Left ventricle myocardium inferior (tissue), 1 donor: ENCODE results near the gene AADACL3. TPM values are rescaled to one million over a fixed set of nuclear protein-coding genes. Genes with fewer than 3 reads are reported as not detected.

Experiments
- DNase-seq: peaks from one replicate; pipeline ENCODE4 v3.0.0-alpha.2; 2020
- H3K27ac ChIP-seq: fragments of 200-600 bp; replicated peaks from 2 replicates; pipeline ENCODE4 v1.8.0; 2021
- H3K27me3 ChIP-seq: fragments of 200-600 bp; 2 replicates; pipeline ENCODE4 v1.8.0; 2021; ENCODE audit warnings: low read depth
- H3K36me3 ChIP-seq: fragments of 200-600 bp; 2 replicates; pipeline ENCODE4 v1.8.0; 2021
- H3K4me1 ChIP-seq: fragments of 200-600 bp; 2 replicates; pipeline ENCODE4 v1.8.0; 2021
- H3K4me3 ChIP-seq: fragments of 200-600 bp; 2 replicates; pipeline ENCODE4 v1.8.0; 2021; ENCODE audit warnings: mild to moderate bottlenecking, moderate library complexity
- H3K9me3 ChIP-seq: fragments of 200-600 bp; replicated peaks from 2 replicates; pipeline ENCODE4 v1.8.0; 2021
- CTCF ChIP-seq: fragments of 200-600 bp; IDR thresholded peaks from 2 replicates; pipeline ENCODE4 v1.8.0; 2021; ENCODE audit warnings: antibody characterized with exemption, mild to moderate bottlenecking, borderline replicate concordance
- intact Hi-C: fragments of 100-400 bp; cut with micrococcal nuclease; formaldehyde crosslinking; loops from one replicate; pipeline ENCODE4 v1.11.0; 2022
- total RNA-seq: library from RNA; stranded (reverse); fragmentation: NEBNext Ultra II Directional; extraction: Animal tissue kit (Norgen Biotek cat#: 25700); gene quantifications from one replicate; pipeline ENCODE4 v1.2.1, GENCODE V29; 2021
- donor health status: DM: no; HTN: yes; CAD: no; lungs with severe emphysema.

Gene AADACL3
- total RNA-seq, 1 donor from 2014 or later: not detected

DNA sequence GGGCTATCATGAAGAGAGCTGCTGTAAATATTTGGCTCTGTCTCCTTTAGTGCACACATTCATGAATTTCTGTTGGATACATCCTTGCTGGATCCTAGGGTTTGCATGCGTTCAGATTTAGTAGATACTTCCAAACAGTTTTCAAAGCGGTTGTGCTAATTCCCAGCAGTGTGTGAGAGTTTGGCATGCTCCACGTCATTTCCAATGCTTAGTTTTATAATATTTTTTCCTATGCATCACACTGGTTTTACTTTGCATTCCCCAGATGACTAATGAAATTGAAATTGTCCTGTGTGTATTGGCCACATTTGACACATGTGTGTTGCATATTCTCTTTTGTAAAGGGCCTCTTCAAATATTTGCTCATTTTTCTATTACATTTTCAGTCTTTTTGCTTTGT is 18.5 kb upstream of the AADACL3 start:
- H3K4me3 ChIP-seq: no peak overlapping the region
- H3K9me3 ChIP-seq: peaks cover 10% of the 10 kb centered on the region
- H3K4me1 ChIP-seq: no peaks in the 10 kb centered on the region
- peaks cover 6% of the 10 kb centered on the region for H3K27me3 ChIP-seq
- no peak for DNase-seq
- intact Hi-C loops: no loop called here
- no peak overlapping the region for H3K27ac ChIP-seq
- no peak for TF ChIP-seq CTCF
- no peaks in the 10 kb centered on the region for H3K36me3 ChIP-seq

DNA sequence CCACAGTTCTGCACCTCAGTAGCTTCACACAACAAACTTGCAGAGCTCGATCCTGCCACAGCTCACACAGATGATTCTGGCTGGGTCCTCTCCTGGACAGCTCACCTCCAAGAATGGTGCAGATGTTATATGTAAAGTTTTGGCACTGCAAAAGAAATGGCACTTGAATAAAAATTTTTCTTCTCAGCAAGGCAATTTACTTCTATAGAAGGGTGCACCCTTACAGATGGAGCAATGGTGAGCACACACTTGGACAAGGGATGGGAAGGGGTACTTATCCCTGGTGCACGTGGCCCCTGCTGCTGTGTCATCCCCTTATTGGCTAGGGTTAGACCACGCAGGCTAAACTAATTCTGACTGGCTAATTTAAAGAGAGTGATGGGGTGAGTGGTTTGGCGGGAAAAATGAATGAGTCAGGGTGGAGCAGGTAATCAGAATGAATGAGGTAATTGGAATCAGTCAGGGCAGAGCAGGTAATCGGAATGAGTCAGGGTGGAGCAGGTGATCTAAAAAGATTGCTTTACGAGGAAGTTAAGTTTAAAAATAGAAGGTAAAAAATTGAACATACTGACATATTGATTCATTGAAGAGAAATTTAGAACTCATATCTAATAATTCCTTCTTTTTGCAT is 12.0 kb upstream of the AADACL3 start:
- intact Hi-C loops: no loop called here

DNA sequence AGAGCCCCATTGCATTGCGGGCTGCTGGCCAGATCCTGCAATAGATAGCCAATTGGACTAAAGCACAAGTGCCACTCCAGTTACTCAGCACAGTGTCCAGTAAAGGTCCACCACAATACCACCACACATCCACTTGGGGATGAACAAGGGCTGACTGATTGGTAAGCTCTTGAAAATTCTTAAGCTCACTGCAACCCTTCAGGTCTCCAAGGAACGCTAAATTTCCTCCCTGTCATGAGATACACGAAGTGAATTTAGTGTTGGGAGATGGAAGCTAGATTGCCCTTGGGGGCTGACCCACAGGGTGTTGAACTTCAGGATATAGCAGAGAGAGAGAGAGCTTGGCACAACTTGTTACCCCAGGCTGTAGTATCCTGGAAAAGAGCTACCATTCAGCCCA is 9.8 kb upstream of the AADACL3 start:
- no peak overlapping the region for H3K4me3 ChIP-seq
- H3K36me3 ChIP-seq: no peaks in the 10 kb centered on the region
- intact Hi-C loops: no loop called here
- peaks cover 7% of the 10 kb centered on the region for H3K4me1 ChIP-seq
- peaks cover 22% of the 10 kb centered on the region for H3K9me3 ChIP-seq
- H3K27me3 ChIP-seq: peaks cover 6% of the 10 kb centered on the region
- no peak overlapping the region for H3K27ac ChIP-seq
- TF ChIP-seq CTCF: no peak
- no peak for DNase-seq

More for the DNA sequence above, 12.0 kb upstream of the AADACL3 start:
- no peaks in the 10 kb centered on the region for H3K36me3 ChIP-seq
- H3K9me3 ChIP-seq: peaks cover 29% of the 10 kb centered on the region
- H3K27ac ChIP-seq: no peak overlapping the region
- no peak for TF ChIP-seq CTCF
- H3K4me3 ChIP-seq: no peak overlapping the region
- H3K4me1 ChIP-seq: peaks cover 6% of the 10 kb centered on the region
- peaks cover 6% of the 10 kb centered on the region for H3K27me3 ChIP-seq
- DNase-seq: no peak

GRCh38 chr1:12708396-12709090 is 7.4 kb upstream of the AADACL3 start:
- Histone ChIP-seq H3K27ac (no peak overlapping the region), H3K9me3 (peaks cover 15% of the 10 kb centered on the region), H3K36me3 (no peaks in the 10 kb centered on the region), H3K4me3 (no peak overlapping the region), H3K4me1 (peaks cover 7% of the 10 kb centered on the region), H3K27me3 (no peaks in the 10 kb centered on the region)
- intact Hi-C loops: no loop called here
- no peak for TF ChIP-seq CTCF
- no peak for DNase-seq

- intact Hi-C loops: no loop called here
- peaks cover 10% of the 10 kb centered on the region for H3K9me3 ChIP-seq
- no peak overlapping the region for H3K27ac ChIP-seq
- no peak for TF ChIP-seq CTCF
- H3K4me3 ChIP-seq: no peak overlapping the region
- no peaks in the 10 kb centered on the region for H3K36me3 ChIP-seq
- H3K27me3 ChIP-seq: no peaks in the 10 kb centered on the region
- DNase-seq: no peak
- peaks cover 7% of the 10 kb centered on the region for H3K4me1 ChIP-seq
These were observed 6.8 kb upstream of the AADACL3 start for GRCh38 chr1:12709091-12709491.
